Keratinocyte (primary cell): ENCODE results near the gene RBM17.

Source experiments
- CTCF ChIP-seq, 3 experiments: IDR thresholded peaks in 1 of 3; conservative IDR thresholded peaks in 1 of 3; optimal IDR thresholded peaks in 1 of 3; 2 replicates in 2 of 3; 3 replicates in 1 of 3; pipeline versions ENCODE3 to v1.5.1; 2011; ENCODE audit warnings: low read length in 3 of 3, mild to moderate bottlenecking in 3 of 3, moderate library complexity in 2 of 3, control low read depth in 1 of 3, inconsistent platforms in 1 of 3; ENCODE audit not compliant: insufficient read depth in 2 of 3; ENCODE audit errors: extremely low read depth in 1 of 3
- EZH2 ChIP-seq: IDR thresholded peaks from one replicate; pipeline ENCODE4 v1.6.1; 2012; ENCODE audit warnings: inconsistent platforms, mild to moderate bottlenecking, low read length, moderate library complexity

GRCh38 chr10:6048281-6049030, 40.4 kb upstream of the RBM17 start:
- TF ChIP-seq CTCF (optimal IDR thresholded peaks at IDR 0.05 in 1 of 3, IDR thresholded peaks at IDR 0.05 in 1 of 3, conservative IDR thresholded peaks at IDR 0.05 in 1 of 3; ENCODE audit: extremely low read depth in 1 of 3, insufficient read depth in 2 of 3, low read length in 3 of 3) (no peak), EZH2 (no peak)
